HepG2 (cell line): ENCODE results near the gene ATP9A. TPM values are rescaled to one million over a fixed set of nuclear protein-coding genes. Genes with fewer than 3 reads are reported as not detected.

Experiments
- CBX5 ChIP-seq: sonication (generic); formaldehyde crosslinking; IDR thresholded peaks from 2 replicates; pipeline ENCODE4 v1.4.0; 2020; ENCODE audit warnings: missing genetic modification reagents, borderline replicate concordance
- DZIP1 ChIP-seq: sonication (generic); formaldehyde crosslinking; IDR thresholded peaks from 2 replicates; pipeline ENCODE4 v1.5.0; 2020; ENCODE audit warnings: mild to moderate bottlenecking, missing genetic modification reagents
- ETV6 ChIP-seq: sonication (generic); formaldehyde crosslinking; conservative IDR thresholded peaks from 2 replicates; pipeline ENCODE4 v1.4.0; 2020; ENCODE audit warnings: missing genetic modification reagents
- NFE2L1 ChIP-seq: sonication (generic); formaldehyde crosslinking; IDR thresholded peaks from 2 replicates; pipeline ENCODE4 v1.4.0; 2020; ENCODE audit warnings: missing genetic modification reagents, mild to moderate bottlenecking, borderline replicate concordance
- ZFP91 ChIP-seq: sonication (generic); formaldehyde crosslinking; IDR thresholded peaks from 2 replicates; pipeline ENCODE4 v1.9.0; 2022; ENCODE audit warnings: missing genetic modification reagents, mild to moderate bottlenecking, borderline replicate concordance
- ZMYM2 ChIP-seq: sonication (generic); formaldehyde crosslinking; IDR thresholded peaks from 2 replicates; pipeline ENCODE4 v1.8.0; 2022; ENCODE audit warnings: mild to moderate bottlenecking, missing genetic modification reagents
- ZNF280D ChIP-seq: sonication (generic); formaldehyde crosslinking; IDR thresholded peaks from 2 replicates; pipeline ENCODE4 v1.5.1; 2020; ENCODE audit warnings: mild to moderate bottlenecking, missing genetic modification reagents
- ZNF441 ChIP-seq: sonication (generic); formaldehyde crosslinking; IDR thresholded peaks from 2 replicates; pipeline ENCODE4 v1.7.0; 2021; ENCODE audit warnings: missing genetic modification reagents, borderline replicate concordance
- ZNF510 ChIP-seq: sonication (generic); formaldehyde crosslinking; IDR thresholded peaks from 2 replicates; pipeline ENCODE4 v1.4.0; 2020; ENCODE audit warnings: low read depth, mild to moderate bottlenecking, missing genetic modification reagents
- ZNF609 ChIP-seq: sonication (generic); formaldehyde crosslinking; IDR thresholded peaks from 2 replicates; pipeline ENCODE4 v1.4.0; 2020; ENCODE audit warnings: mild to moderate bottlenecking, missing genetic modification reagents, borderline replicate concordance
- ZNF770 ChIP-seq: sonication (generic); formaldehyde crosslinking; IDR thresholded peaks from 2 replicates; pipeline ENCODE4 v1.5.0; 2020; ENCODE audit warnings: mild to moderate bottlenecking, missing genetic modification reagents
- ZNF781 ChIP-seq: sonication (generic); formaldehyde crosslinking; IDR thresholded peaks from 2 replicates; pipeline ENCODE4 v1.5.1; 2020; ENCODE audit warnings: borderline replicate concordance, mild to moderate bottlenecking, missing genetic modification reagents; ENCODE audit errors: not compliant biosample characterization
- polyA plus RNA-seq, 8 experiments: library from polyadenylated mRNA; depleted of rRNA in 3 of 8; stranded (reverse) in 7 of 8; unstranded in 1 of 8; fragments of >200 nt; fragmentation: Illumina TruSeq in 4 of 8; extraction: Trizol in 4 of 8; gene quantifications; 2 replicates each; pipeline versions ENCODE4 v1.2.1 to v1.2.3, GENCODE V29; 2011 to 2016; ENCODE audit warnings: low read depth in 4 of 8, missing spikeins in 1 of 8, mixed read lengths in 1 of 8; ENCODE audit not compliant: insufficient read depth in 1 of 8
- total RNA-seq, 5 experiments: library from RNA; depleted of rRNA; stranded (reverse); fragments of >200 nt; fragmentation: Illumina TruSeq; extraction: Trizol; gene quantifications; 2 replicates each; pipeline ENCODE4 v1.2.3, GENCODE V29; 2016; ENCODE audit warnings: low read depth in 1 of 5

ATP9A gene
- total and polyA plus RNA-seq, 2 of the 13 experiments (the other 11 are each of a cell fraction or from before 2014, with no cell fraction given): 11.8 to 18.5 TPM

GRCh38 chr20:51800060-51800871 is 32.1 kb upstream of the ATP9A start (continued):
- TF ChIP-seq ZNF441 (CRISPR knock-in tag): peak; percentile 76; the same call in 1 of the 2 replicates
- TF ChIP-seq NFE2L1 (CRISPR knock-in tag): peak; percentile 57
- TF ChIP-seq ZNF781 (CRISPR knock-in tag): peak; percentile 27
- peak; percentile 85 for TF ChIP-seq ZFP91 (CRISPR knock-in tag)
- no peak for TF ChIP-seq ZMYM2 (CRISPR knock-in tag)
- peak; percentile 61; the same call in 1 of the 2 replicates for TF ChIP-seq ZNF770 (CRISPR knock-in tag)
- no peak for TF ChIP-seq ETV6 (CRISPR knock-in tag)
- TF ChIP-seq ZNF280D (CRISPR knock-in tag): no peak
- TF ChIP-seq ZNF609 (CRISPR knock-in tag): peak; percentile 36; the same call in 1 of the 2 replicates
- TF ChIP-seq CBX5: peak; percentile 93; the same call in 1 of the 2 replicates
- TF ChIP-seq DZIP1 (CRISPR knock-in tag): no peak
- peak; percentile 84 for TF ChIP-seq ZNF510 (CRISPR knock-in tag)
